NCI-H146 (cell line): ENCODE data around the gene KRTAP10-7.

Source experiments
- DNase-seq: peaks from one replicate; lab custom pipeline; 2025; lab: John Stamatoyannopoulos, UW

The KRTAP10-7 gene, protein sequence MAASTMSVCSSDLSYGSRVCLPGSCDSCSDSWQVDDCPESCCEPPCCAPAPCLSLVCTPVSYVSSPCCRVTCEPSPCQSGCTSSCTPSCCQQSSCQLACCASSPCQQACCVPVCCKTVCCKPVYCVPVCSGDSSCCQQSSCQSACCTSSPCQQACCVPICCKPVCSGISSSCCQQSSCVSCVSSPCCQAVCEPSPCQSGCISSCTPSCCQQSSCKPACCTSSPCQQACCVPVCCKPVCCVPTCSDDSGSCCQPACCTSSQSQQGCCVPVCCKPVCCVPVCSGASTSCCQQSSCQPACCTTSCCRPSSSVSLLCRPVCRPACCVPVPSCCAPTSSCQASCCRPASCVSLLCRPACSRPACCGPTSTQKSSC

GRCh38 chr21:44600118-44600978, at the start of gene KRTAP10-7:
Gene KRTAP10-7 (plus strand): TSS chr21:44600597. CDS start chr21:44600622, 25 bp downstream.
- DNase-seq, result peak; percentile 67

DNA sequence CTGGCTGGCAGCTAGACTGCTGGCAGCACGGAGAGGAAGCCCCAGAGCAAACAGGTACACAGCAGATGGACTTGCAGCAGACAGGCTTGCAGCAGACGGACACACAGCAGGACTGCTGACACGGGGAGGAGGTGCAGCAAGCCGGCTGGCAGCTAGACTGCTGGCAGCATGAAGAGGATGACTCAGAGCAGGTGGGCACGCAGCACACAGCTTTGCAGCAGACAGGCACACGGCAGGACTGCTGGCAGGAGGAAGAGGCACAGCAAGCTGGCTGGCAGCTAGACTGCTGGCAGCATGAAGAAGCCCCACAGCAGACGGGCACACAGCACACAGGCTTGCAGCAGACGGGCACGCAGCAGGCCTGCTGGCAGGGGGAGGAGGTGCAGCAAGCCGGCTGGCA, 49.6 kb upstream of the KRTAP10-7 start:
- DNase-seq, result peak; percentile 23

- DNase-seq, result peak; percentile 86
These were observed 48.9 kb upstream of the KRTAP10-7 start, which contains the start of gene KRTAP10-2 for GRCh38 chr21:44551340-44551961. Gene KRTAP10-2 (minus strand): TSS chr21:44551505. CDS start chr21:44551458, 47 bp downstream.

GRCh38 chr21:44552136-44552535, 48.3 kb upstream of the KRTAP10-7 start:
- DNase-seq, result no peak

DNA sequence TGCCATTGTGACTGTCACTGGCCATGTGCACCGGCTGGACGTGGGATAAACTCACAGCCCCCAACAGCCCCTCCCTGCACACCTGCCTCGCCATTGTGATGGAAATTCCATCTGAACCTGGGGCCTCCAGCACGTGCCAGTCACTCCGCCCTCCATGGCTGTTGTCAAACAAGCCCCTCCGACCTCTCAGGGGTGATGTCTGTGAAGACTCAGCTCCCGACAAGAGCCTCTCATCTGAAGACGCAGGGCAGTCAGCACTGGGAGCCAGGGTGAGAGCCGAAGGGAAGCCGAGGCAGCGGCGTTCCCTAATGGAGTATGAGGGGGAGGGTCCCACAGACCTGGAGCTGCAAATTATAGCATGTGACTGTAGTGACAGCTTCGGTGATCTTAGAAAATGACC, 47.7 kb upstream of the KRTAP10-7 start:
- peak; percentile 54 for DNase-seq

DNA sequence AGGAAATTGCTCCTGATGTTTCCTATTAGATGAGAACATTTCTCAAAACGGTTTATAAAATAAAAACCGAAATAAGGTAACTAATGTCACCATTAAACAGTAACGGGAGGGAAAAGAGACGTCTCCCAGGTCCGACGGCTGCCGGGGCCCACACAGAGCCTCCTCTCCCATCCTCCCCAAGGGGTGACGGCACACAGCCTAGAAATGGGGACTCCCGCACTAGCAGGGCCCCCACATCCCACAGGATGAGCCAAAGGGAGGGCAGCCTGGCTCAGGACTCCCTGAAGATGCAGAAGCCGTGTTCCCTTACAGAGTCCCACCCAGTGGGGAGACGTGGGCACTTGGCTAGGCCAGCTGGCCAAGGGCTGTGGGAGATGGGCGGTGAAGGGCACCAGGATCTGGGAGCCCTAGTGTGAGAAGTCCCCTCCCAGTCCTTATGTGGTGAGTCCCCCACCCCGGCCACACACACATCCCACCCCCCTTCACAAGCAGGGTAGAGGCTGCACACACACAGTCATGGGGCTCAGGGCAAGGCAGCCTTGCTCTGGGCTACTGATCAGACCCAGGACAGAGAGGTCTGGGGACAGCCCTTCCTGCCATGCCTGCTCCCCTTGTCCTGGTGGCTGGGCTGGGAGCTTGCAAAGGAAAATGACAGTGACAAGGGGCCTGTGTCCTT, 45.1 kb upstream of the KRTAP10-7 start:
- DNase-seq, result no peak

DNA sequence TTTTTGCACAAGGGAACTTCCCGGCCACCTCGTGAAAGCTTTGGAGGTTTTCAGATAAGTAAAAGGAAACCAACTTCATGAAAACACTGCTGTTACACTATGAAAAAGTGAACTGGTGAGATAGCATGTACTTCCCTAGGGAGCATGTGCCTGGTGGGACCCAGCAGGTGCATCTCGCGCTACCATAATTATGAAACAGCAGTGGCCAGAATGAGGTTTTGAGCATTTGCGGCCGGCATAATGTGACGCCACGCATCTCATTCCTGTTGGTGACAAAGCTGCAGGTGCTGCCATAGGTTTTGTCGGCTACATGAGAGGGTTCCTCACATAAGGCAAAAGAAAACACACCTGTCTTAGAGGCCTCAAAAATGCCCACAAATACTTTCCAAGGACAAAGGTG, 43.5 kb upstream of the KRTAP10-7 start:
- peak; percentile 81 for DNase-seq

- no peak for DNase-seq
These were observed 42.7 kb upstream of the KRTAP10-7 start for GRCh38 chr21:44557491-44558328.

DNA sequence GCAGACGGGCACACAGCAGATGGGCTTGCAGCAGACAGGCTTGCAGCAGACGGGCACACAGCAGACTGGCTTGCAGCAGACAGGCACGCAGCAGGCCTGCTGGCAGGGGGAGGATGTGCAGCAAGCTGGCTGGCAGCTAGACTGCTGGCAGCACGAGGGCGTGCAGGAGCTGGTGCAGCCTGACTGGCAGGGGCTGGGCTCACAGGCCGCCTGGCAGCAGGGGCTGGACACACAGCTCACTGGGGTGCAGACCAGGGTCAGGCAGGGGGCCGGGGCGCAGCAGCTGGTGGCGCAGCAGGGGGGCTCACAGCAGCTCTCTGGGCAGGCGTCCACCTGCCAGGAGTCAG, 42.1 kb upstream of the KRTAP10-7 start:
- DNase-seq, result peak; percentile 37

DNA sequence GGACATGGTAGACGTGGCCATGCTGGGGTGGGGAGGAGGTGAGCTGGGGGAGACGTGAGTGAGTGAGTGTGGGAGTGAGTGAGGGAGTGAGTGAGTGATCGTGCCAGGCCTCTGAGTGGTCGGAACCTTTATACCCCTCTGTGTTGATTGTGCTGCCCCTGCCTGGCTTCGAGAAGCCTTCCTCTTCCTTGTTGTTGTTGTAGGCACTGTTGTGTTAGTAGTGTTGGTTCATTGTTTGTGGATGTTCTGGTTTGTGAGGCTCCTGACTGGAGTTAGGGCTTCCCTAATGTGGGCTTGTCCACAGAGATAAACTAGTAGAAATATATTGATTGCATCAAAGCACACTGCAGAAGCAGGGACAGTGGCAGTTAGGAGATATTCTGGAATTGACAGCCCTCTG, 41.7 kb upstream of the KRTAP10-7 start, which contains the start of gene KRTAP10-3:
KRTAP10-3 (minus strand) TSS at position 101 of the 400 bp plus-strand sequence; CDS start at position 21, 80 bp downstream.
- no peak for DNase-seq

DNA sequence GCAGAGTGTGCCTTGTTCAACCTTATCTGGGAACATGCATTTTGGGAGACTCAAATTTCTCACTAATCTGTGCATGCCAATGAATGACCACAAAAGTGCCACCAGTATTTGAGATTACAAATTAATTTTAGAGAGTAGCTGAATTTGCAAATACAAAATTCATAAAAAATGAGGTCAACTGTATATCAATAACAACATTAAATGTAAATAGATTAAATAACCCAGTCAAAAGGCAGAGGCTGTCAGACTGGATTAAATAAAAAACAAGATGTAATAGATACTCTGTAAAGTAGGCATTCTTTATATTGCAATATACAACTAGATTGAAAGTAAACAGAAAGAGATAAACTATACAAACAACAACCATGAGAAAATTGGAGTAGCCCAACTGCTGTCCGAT, 36.3 kb upstream of the KRTAP10-7 start:
- DNase-seq, result no peak

DNA sequence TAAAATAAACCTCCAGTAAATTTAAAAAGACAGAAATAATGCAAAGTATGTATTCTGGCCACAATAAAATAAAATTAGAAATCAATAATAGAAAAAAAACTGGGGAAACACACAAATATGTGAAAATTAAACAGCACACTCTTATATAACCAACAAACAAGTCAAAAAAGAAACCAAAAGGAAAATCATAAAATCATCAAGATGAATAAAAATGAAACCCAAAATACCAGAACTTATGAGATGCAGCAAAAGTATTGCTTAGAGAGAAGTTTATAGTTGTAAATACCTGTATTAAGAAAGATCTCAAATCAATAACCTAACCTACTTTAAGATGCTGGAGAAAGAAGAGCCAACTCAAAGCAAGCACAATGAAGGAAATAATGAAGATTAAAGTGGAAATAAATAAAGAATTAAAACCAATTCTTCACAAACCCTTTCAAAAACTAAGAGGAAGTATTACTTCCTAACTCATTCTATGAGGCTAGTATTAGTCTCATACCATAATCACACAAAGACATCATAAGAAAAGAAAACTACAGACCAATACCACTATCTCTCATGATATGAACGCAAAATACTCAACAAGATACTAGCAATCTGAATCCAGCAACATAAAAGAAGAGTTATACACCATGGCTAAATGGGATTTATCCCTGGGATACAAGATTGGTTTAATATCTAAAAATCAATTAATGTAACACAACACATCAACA, 35.4 kb upstream of the KRTAP10-7 start:
- DNase-seq, result no peak

GRCh38 chr21:44566403-44566802, 34.0 kb upstream of the KRTAP10-7 start:
- DNase-seq, result no peak

DNA sequence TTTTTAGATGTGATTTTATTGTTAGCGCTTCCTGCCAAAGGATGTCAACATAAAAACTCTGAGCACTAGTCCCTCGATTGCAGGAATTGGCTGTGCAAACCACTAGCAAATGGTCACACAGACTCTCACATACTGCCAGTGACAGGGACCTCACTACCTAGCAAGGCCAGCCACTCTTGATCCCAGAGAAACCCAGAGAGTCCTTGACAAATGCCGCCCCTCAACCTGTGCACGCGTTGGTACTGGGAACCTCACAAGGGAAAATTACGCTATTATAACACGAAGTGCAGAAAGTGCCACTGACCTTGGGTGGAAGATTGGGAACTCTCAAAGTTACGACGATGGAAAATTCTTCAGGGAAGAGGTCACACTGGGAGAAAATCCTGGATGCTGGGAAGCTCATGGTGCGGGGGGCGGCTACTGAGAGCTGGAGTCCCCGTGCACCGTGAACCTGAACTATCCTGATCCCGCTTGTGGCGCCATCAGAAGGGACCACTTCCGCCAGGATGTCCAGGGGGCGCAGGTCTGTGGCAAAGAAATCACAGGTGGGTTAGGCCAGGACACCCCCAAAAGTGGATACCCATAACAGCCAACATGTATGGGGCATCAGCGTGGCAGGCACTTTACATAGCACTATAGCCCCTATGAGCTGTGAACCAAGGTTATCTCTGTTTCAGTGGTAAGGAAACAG, 32.8 kb upstream of the KRTAP10-7 start:
- no peak for DNase-seq

DNA sequence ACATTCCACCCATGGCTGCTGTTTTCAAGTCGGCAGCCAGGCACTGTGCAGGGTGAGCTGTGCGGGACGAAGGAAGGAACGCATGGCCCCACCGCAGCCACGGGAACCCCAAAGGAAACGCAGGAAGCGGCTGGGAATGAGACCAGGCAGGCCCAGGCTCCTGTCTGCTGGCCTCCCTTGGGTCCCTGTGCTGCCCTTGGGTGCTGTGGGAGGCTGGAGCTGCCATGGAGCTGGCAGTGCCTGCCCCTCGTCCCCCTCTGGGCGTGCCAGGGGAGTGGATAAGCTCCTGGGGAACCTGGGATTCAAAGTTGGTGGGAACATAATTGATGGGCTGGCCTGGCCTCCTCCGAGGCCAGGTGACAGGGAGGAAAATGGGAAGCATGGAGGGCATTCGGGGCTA, 32.1 kb upstream of the KRTAP10-7 start:
- DNase-seq, result no peak

DNA sequence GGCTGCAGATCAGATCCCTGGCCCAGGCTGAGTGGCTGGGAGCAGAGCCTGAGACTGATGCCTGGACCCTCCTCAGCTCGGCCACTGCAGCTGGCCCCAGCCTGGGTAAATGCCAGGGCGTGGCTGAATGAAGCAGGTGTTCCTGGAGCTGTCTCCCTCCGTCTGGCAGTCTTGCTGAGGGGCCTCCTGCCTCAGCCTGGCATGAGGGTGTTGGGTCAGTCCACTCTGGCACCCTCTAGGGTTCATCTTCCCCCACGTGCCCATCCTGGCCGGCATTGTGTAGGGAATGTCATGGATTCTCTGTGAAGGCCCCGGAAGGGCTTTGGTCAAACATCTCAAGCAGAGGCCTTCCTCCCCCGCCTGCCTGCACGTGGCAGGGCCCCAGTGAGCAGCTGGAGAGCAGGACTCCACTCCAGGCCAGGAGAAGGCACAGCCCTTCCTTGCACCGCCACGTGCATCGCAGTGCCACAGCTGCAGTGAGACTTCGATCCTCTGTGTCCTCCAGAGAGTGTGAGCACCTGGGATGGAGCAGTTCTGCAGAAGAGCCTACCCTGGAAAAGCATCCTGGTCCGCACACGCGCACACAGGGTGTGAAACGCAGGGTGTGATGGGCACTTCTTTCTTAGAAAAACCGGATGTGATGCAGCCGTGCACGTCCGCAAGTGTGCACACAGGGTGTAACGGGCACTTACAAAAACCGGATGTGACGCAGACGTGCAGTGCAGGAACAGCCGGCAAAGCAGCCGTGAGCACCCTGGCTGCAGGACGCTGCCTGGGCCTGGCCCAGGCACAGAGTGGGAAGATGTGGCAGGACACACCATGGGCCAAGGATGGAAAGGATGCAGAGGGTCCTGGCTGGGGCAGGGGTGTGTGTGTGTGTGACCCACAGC, 31.5 kb upstream of the KRTAP10-7 start:
- no peak for DNase-seq

GRCh38 chr21:44569861-44570517, 30.4 kb upstream of the KRTAP10-7 start:
- no peak for DNase-seq

GRCh38 chr21:44571296-44571695, 29.1 kb upstream of the KRTAP10-7 start:
- DNase-seq, result no peak
